ENCODE data around the gene PDE6D. TPM values are rescaled to one million over a fixed set of nuclear protein-coding genes. Genes with fewer than 3 reads are reported as not detected.
A peak's percentile ranks its signal among the peaks of the same experiment; 100 is the strongest.

The PDE6D gene
- total RNA-seq, 4 donors from 2014 or later: 13.0 to 25.3 (median 18.1) TPM

GRCh38 chr2:231726276-231726675, 54.8 kb downstream of the PDE6D start:
- DNase-seq (ENCODE audit: low spot score in 2 of 2): no peak
- intact Hi-C loops (cut with DNase I; ENCODE audit: low total_unique reads): no loop called here
- WGBS, 2 donors: 88% methylated on average over 8 of the region's 8 CpGs
- TF ChIP-seq POLR2A (IDR thresholded peaks at IDR 0.05): no peak
- TF ChIP-seq, protein P1, sequence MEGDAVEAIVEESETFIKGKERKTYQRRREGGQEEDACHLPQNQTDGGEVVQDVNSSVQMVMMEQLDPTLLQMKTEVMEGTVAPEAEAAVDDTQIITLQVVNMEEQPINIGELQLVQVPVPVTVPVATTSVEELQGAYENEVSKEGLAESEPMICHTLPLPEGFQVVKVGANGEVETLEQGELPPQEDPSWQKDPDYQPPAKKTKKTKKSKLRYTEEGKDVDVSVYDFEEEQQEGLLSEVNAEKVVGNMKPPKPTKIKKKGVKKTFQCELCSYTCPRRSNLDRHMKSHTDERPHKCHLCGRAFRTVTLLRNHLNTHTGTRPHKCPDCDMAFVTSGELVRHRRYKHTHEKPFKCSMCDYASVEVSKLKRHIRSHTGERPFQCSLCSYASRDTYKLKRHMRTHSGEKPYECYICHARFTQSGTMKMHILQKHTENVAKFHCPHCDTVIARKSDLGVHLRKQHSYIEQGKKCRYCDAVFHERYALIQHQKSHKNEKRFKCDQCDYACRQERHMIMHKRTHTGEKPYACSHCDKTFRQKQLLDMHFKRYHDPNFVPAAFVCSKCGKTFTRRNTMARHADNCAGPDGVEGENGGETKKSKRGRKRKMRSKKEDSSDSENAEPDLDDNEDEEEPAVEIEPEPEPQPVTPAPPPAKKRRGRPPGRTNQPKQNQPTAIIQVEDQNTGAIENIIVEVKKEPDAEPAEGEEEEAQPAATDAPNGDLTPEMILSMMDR (IDR thresholded peaks at IDR 0.05): no peak
- H3K4me3 ChIP-seq (ENCODE audit: low read depth, poor library complexity, severe bottlenecking): no peak overlapping the region

DNA sequence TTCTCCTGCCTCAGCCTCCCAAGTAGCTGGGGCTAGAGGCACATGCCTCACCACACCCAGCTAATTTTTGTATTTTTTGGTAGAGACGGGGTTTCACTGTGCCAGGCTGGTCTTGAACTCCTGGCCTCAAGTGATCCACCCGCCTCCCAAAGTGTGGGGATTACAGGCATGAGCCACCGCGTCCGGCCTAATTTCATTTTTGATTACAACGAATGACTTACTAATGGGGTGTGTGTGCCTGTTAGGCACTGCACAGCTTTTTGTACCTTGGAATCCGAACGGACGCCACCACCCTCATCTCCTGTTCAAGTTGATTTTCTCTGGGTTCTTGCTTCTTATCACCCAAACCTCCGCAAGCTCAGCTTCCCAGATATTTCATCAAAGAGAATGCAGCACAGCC, 55.6 kb downstream of the PDE6D start:
- no peak overlapping the region for H3K4me3 ChIP-seq (ENCODE audit: low read depth, poor library complexity, severe bottlenecking)
- WGBS, 2 donors: 94 to 95% methylated on average over 10 of the region's 10 CpGs

GRCh38 chr2:231722721-231723307, 58.3 kb downstream of the PDE6D start:
- intact Hi-C loops (cut with DNase I; ENCODE audit: low total_unique reads): no loop called here
- WGBS, 2 donors: 83 to 89% methylated on average over 8 of the region's 8 CpGs
- H3K4me3 ChIP-seq (ENCODE audit: low read depth, poor library complexity, severe bottlenecking): no peak overlapping the region
- DNase-seq (ENCODE audit: low spot score in 2 of 2): no peak
- TF ChIP-seq, protein P1 (IDR thresholded peaks at IDR 0.05): no peak

More for the DNA sequence above, 55.6 kb downstream of the PDE6D start:
- TF ChIP-seq, protein P1 (IDR thresholded peaks at IDR 0.05): no peak
- no peak for TF ChIP-seq POLR2A (IDR thresholded peaks at IDR 0.05)
- no peak for DNase-seq (ENCODE audit: low spot score in 2 of 2)
- intact Hi-C loops (cut with DNase I; ENCODE audit: low total_unique reads): no loop called here

- intact Hi-C loops (cut with DNase I; ENCODE audit: low total_unique reads): no loop called here
- H3K4me3 ChIP-seq (ENCODE audit: low read depth, poor library complexity, severe bottlenecking): no peak overlapping the region
- TF ChIP-seq POLR2A (IDR thresholded peaks at IDR 0.05): no peak
- TF ChIP-seq, protein P1 (IDR thresholded peaks at IDR 0.05): no peak
- 53 to 72% methylated on average over 8 of the region's 8 CpGs for WGBS, 2 donors
- DNase-seq (ENCODE audit: low spot score in 2 of 2): peak in 1 of 2 donors; percentile 75
Measured at GRCh38 chr2:231720987-231721966, 59.8 kb downstream of the PDE6D start.

- 73 to 74% methylated on average over 7 of the region's 7 CpGs for WGBS, 2 donors
- intact Hi-C loops (cut with DNase I; ENCODE audit: low total_unique reads): no loop called here
- DNase-seq (ENCODE audit: low spot score in 2 of 2): peak in 1 of 2 donors; percentile 43
- TF ChIP-seq POLR2A (IDR thresholded peaks at IDR 0.05): no peak
- TF ChIP-seq, protein P1 (IDR thresholded peaks at IDR 0.05): no peak
- H3K4me3 ChIP-seq (ENCODE audit: low read depth, poor library complexity, severe bottlenecking): no peak overlapping the region
Measured at GRCh38 chr2:231720292-231720986, 60.6 kb downstream of the PDE6D start.

All from lower leg skin (tissue), 4 donors.